HuH-7.5 (cell line): ENCODE results near the gene CACNA1H.

Experiments
- DNase-seq: peaks from one replicate; pipeline ENCODE4 v3.0.0; 2011; ENCODE audit warnings: low spot score

CACNA1H gene

DNA sequence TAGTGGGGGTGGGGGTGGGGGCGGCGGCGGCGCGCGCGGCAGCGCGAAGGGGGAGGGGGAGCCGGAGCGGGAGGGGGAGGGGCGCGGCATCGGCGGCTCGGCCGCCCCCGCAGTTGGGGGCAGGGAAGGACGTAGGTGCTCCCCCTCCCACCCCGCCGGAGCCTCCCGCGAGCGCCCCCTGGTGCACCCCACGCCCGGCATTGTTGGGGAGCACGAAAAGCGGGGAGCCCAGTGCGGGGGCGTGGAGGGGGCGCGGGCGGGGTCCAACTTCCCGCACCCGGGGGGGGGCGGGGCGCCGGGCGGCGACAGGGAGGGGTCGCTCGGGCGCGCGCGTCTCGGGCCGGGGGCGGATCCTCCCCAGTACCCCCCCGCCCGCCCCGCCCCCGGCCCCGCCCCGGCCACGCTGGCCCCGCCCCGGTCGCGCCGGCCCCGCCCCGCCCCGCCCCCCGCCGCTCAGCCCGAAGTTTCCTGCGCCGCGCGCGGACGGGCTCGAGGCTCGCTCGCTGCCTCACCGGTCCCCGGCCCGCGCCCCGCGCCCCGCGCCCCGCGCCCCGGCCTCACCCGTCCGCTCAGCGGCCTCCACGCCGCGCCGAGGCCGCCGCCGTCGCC, at the start of gene CACNA1H:
Gene CACNA1H, plus strand, starts transcription at position 456 of the 609 bp plus-strand sequence. CDS start 632 bp downstream, outside the sequence.
- DNase-seq: no peak

GRCh38 chr16:1103636-1103980, 49.3 kb upstream of the CACNA1H start:
- DNase-seq: no peak

GRCh38 chr16:1105888-1106620, 46.9 kb upstream of the CACNA1H start:
- peak; percentile 94 for DNase-seq

DNA sequence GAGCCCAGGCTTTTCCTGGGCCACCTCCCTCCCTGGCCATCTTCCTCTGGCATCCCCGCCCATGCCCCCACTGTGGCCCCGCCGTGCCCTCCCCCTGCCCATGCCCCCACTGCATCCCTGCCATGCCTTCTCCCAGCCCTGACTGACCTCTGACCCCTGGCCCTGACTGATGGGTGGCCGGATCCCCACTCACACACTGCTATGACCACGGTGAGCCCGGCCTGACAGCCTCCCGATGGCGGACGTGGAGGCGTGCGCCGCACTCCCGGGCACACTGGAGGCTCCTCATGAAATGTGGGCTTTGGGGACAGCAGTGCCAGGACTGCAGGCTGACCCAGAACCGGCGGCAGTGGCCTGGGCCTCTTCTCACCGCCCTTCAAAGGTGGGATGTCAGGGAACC, 46.2 kb upstream of the CACNA1H start:
- no peak for DNase-seq

DNA sequence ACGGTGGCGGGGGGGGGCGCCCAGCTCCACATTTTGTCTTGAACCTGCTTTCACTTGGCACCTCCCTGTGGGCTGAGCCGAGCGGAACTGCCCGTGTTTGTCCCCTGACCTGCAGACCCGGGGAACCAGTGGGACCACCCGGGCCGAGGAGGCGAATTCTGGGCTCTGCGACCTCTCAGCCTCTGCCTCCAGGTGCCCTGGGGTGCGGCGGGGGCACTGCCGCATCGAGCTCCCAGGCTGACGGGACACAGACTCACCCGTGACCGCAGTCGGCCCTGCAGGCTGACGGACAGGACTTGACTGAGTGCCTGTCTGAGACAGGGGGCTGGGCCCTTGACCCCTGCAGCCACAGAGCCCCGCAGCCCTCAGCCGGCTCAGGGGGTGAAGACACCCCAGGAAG, 45.8 kb upstream of the CACNA1H start:
- DNase-seq: no peak

GRCh38 chr16:1107731-1108130, 45.2 kb upstream of the CACNA1H start:
- DNase-seq: no peak

DNA sequence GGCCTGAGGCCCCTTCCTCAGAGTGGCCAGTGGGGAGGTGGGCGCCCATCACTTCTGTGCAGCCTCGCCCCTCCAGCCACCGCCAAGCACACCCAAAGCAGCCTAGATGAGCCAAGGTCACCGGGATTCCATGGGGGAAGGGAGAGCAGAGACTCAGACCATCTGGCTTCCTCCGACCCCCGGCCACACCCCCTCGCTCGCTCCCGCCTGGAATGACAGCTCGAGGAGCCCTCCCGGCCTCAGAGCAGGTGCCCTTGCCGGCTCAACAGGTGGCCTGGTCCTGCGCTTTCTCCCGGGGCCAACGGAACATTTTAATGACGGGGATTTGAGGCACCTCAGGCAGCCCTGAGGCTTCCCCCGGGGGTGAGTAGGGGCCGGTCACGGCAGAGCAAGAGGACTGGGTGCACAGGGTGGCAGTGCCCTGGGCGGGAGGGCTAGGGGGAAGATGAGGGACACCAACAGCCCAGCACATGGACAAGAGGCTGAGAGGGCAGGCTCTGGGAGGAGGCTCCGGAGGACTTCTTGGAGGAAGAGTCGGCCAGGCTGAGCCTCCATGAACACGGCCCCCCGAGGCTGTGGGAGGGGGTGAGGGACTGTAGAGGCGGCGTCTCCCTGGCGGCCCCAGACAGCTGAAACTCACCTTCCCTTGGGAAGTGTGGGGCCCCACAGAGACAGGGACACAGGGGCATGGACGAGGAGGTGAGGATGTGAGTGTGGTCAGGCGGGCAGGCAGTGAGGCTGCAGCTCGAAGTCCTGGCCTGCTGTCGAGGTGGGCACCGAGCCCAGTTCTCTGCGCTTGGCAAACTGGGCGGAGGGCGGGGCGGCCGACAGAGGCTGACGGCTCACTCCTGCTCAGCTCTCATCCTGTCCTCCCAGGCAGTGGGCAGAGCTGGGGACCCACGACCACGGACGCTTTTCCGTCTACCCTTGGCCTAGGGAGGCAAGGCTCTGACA, 44.3 kb upstream of the CACNA1H start:
- no peak for DNase-seq

GRCh38 chr16:1109648-1110047, 43.3 kb upstream of the CACNA1H start:
- DNase-seq: no peak

DNA sequence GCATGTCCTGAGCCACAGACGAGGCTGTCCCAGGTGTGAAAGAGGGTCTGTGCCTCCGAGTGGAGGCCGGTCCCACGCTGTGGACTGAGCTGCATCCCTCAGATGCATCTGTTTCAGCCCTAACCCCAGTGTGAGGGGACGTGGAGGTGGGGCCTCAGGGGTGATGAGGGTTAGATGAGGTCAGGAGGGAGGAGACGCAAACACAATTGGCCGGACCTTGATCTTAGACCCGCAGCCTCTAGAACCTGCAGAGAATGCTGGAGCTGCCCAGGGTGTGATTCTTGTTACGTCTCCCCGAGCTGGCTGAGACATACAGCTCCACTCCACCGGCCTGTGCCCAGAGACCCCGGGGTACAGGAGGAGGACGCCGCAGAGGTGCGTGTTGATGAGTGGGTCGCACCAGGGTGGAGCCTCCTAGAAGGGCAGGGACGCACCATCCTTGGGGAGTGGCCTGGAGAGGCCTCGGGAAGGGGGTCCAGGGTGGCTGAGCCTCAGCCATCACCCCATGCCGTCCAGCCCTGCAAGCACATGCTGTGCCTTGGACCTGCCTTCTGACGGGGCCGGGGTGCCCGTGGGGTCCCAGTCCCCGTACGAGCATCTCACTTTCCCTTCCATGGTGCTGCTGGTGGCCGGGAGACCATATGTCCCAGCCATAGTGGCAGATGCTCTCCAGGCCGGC, 40.3 kb upstream of the CACNA1H start:
- DNase-seq: no peak

DNA sequence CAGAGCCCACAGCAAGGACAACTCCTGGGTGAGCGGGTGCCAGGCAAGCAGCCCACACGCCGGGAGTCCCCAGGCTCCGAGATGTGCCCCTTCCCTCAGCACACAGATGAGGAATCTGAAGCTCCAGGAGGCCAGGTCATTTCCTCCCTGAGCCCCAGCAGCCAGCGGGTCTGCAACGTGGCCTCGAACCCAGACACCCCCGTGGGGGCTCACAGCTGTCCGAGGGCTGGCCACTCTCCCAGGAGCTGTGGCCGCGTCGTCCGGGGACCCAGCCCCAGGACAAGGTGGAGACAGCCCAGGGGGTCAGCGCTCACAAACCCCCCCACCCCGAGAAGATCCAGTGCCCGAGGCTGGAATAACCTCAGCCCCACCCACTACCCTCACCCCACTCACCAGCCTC, 39.4 kb upstream of the CACNA1H start:
- no peak for DNase-seq

GRCh38 chr16:1113889-1114526, 38.9 kb upstream of the CACNA1H start:
- DNase-seq: no peak

DNA sequence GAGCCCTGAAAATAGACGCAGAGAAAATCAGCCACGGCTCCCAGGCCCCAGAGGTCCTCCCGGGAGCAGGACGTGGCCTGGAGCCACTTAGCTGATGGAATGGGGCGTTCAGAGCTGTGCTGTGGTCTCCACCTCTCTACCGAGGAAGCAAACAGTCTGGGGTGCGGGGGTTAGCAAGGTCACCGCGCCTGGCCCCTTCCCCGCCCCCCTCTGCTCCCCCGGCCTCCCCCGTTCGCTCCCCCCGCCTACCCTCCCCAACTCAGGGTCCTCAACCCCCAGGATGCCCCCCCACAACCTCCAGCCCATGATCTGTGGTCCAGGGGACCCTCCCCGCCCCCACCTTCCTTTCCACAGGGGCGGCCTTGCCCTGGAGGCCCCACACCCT, 36.2 kb upstream of the CACNA1H start:
- DNase-seq: no peak

DNA sequence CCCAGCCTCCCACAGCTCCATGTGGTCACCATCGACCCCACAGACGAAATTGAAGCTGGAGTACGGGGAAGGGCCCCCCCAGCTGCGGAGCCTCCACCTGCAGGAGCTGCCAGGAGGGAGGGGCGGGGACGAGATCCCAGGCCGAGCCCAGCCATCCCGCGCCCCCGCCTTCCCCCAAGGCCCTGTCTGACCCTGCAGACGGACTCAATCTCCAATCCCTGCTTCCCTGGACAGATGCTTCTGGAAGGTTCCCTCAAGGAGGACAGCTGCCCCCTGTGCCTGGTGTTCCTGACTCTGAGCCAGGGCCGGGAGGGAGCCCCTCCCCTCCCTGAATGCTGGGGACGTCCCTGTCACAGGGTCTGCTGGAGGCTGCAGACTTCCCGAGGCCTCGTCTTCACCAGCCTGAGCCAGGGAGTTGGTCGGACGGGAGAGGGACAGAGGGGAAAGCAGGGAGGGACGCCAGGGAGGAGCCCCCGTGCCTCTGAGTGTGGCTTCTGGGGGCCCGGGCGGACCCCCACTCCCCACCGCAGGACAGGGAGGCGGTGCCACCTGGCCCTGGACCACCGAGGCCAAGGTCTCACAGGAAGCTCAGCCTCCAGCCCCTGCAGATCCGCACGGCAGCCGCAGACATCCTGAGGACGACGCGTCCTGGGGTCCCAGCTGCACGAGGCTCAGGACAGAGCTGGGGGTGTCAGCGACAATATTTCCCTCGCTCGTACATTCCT, 35.6 kb upstream of the CACNA1H start:
- no peak for DNase-seq

DNA sequence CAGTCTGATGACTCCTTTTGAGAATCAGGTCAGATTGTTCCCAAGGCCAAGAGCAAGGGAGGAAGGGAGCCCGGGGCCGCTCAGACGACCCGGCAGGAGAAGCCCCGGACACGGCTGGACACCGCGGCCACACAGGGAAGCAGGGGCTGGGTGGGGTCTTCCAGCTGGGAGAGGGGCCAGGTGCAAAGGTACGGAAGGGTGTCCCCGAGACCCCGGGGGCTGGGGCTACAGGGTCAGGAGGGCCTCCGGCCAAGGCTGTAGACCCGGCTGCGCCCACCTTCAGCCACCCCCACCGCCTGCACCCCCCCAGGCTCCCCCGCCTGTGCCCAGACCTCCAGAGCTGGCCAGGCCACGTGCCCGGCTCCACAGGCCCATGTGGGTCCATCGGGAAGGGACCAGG, 35.0 kb upstream of the CACNA1H start:
- no peak for DNase-seq

GRCh38 chr16:1119129-1119528, 33.8 kb upstream of the CACNA1H start:
- no peak for DNase-seq

DNA sequence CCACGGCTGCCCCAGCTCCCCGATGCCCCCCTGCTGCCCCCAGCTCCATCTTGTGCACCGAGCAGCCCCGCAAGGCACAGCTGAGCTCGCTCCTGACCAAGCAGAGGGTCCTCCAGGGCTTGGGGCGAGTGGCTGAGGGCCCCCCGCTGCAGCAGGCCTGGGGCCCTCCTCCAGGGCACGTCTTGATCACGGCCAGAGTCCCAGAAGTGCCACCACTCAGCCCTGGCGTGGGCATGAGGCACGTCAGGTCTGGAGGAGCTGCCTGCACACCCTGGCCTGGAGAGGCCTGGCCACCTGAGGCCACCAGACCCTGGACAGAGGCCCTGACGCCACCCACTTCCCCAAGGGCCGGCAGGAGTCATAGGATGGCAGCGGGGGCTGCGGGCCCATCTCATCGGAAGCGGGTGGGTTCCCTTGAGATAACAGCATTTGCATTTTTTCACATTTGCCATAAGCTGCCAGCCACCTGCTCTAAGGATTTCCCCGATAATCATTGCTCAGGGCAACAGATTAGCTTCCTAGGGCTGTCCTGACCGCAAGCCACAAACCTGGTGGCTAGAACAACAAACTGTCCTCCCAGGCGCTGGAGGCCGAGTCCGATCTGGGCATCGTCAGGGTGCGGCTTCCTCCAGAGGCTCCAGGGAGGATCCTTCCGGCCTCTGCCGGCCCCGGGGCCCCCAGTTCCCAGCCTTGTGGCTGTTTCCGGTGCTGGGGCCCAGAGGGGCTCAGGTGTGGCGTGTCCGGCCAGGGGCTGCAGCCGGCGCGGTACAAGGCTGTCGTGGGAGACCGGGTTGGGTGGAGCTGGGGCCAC, 32.9 kb upstream of the CACNA1H start:
- no peak for DNase-seq

DNA sequence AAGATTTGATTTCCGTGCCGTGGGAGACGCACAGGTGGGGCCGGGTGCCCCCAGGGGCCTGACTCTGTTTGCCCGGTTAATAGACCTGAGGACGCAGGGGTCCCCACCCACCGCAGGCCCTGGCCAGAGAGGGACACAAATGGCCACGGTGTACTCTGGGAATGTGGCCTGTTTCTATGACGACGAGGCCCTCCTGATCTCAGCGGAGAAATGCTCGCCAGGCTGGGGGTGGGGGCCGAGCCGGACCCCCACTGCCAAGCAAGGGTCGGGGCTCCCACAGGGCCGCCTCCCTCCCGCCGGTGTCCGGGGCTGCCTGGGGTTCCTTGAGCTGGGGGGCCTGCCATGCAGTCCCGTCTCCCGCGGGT, 32.3 kb upstream of the CACNA1H start:
- DNase-seq: no peak

DNA sequence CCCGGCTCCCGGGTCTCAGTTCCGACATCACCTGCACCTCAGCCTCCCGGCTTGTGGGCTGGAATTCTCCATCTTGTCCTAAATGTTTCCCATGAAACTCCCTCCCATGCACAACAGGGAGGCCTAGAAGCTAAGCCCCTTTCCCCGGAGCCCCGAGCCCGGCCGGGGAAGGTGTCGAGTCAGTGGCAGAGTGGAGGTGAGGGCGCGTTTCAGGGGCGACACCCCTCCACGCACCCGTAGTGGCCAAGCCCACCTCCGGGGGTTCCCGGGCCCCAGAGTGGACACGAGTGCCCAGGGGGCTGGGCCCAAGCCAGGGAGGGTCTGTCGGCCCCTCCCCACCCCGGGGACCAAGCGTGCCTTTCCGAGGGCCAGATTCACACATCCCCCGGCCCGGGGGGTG, 31.9 kb upstream of the CACNA1H start:
- DNase-seq: no peak

GRCh38 chr16:1121601-1122397, 31.1 kb upstream of the CACNA1H start:
- no peak for DNase-seq

GRCh38 chr16:1122398-1122765, 30.5 kb upstream of the CACNA1H start:
- no peak for DNase-seq
